Measurements from ENCODE around the gene STXBP5.

STXBP5 gene

GRCh38 chr6:147262946-147263345 is 58.7 kb downstream of the STXBP5 start:
- no peaks in the 10 kb centered on the region for H3F3A ChIP-seq (ENCODE audit: insufficient read depth, low read length)
- no peaks in the 10 kb centered on the region for H3K9me3 ChIP-seq (replicated peaks; ENCODE audit: insufficient read depth, low read length)
- H3K9ac ChIP-seq (ENCODE audit: low read length), result no peak overlapping the region
- no peaks in the 10 kb centered on the region for H4K20me1 ChIP-seq (ENCODE audit: insufficient read depth, low read length)
- no peaks in the 10 kb centered on the region for H3K9me2 ChIP-seq (replicated peaks; ENCODE audit: insufficient read depth, low read length)
- DNase-seq, result no peak
- H3K4me1 ChIP-seq (ENCODE audit: low read length), result no peaks in the 10 kb centered on the region
- no peaks in the 10 kb centered on the region for H3K27me3 ChIP-seq (replicated peaks; ENCODE audit: insufficient read depth, low read length)
- no peaks in the 10 kb centered on the region for H3K79me2 ChIP-seq (ENCODE audit: low read length)
- no peak overlapping the region for H2AFZ ChIP-seq (ENCODE audit: low read length)
- H3K27ac ChIP-seq (ENCODE audit: low read length), result no peak overlapping the region
- H3K4me2 ChIP-seq (ENCODE audit: low read depth, low read length), result no peak overlapping the region
- H3K4me3 ChIP-seq (ENCODE audit: low read length), result no peak overlapping the region
- no peaks in the 10 kb centered on the region for H3K36me3 ChIP-seq (replicated peaks; ENCODE audit: insufficient read depth, low read length)
- TF ChIP-seq EZH2 (optimal IDR thresholded peaks at IDR 0.05; ENCODE audit: low read depth, low read length), result no peak
- TF ChIP-seq CTCF (IDR thresholded peaks at IDR 0.05; ENCODE audit: low read length), result no peak
- TF ChIP-seq EZH2phosphoT487 (IDR thresholded peaks at IDR 0.05; ENCODE audit: low read length), result no peak

GRCh38 chr6:147266821-147267220 is 62.6 kb downstream of the STXBP5 start:
- no peak for TF ChIP-seq EZH2phosphoT487 (IDR thresholded peaks at IDR 0.05; ENCODE audit: low read length)
- TF ChIP-seq EZH2 (optimal IDR thresholded peaks at IDR 0.05; ENCODE audit: low read depth, low read length), result no peak
- TF ChIP-seq CTCF (IDR thresholded peaks at IDR 0.05; ENCODE audit: low read length), result no peak
- no peak overlapping the region for H3K9ac ChIP-seq (ENCODE audit: low read length)
- H2AFZ ChIP-seq (ENCODE audit: low read length), result no peak overlapping the region
- DNase-seq, result no peak
- H3F3A ChIP-seq (ENCODE audit: insufficient read depth, low read length), result no peaks in the 10 kb centered on the region
- H3K9me3 ChIP-seq (replicated peaks; ENCODE audit: insufficient read depth, low read length), result no peaks in the 10 kb centered on the region
- H3K4me2 ChIP-seq (ENCODE audit: low read depth, low read length), result no peak overlapping the region
- no peak overlapping the region for H3K4me3 ChIP-seq (ENCODE audit: low read length)
- no peaks in the 10 kb centered on the region for H3K27me3 ChIP-seq (replicated peaks; ENCODE audit: insufficient read depth, low read length)
- H3K9me2 ChIP-seq (replicated peaks; ENCODE audit: insufficient read depth, low read length), result no peaks in the 10 kb centered on the region
- H3K4me1 ChIP-seq (ENCODE audit: low read length), result no peaks in the 10 kb centered on the region
- no peaks in the 10 kb centered on the region for H3K79me2 ChIP-seq (ENCODE audit: low read length)
- no peaks in the 10 kb centered on the region for H3K36me3 ChIP-seq (replicated peaks; ENCODE audit: insufficient read depth, low read length)
- H4K20me1 ChIP-seq (ENCODE audit: insufficient read depth, low read length), result no peaks in the 10 kb centered on the region
- no peak overlapping the region for H3K27ac ChIP-seq (ENCODE audit: low read length)

GRCh38 chr6:147267658-147268057 is 63.4 kb downstream of the STXBP5 start:
- TF ChIP-seq CTCF (IDR thresholded peaks at IDR 0.05; ENCODE audit: low read length) (no peak), EZH2 (optimal IDR thresholded peaks at IDR 0.05; ENCODE audit: low read depth, low read length) (no peak), EZH2phosphoT487 (IDR thresholded peaks at IDR 0.05; ENCODE audit: low read length) (no peak)
- no peak overlapping the region for H3K9ac ChIP-seq (ENCODE audit: low read length)
- H3K27ac ChIP-seq (ENCODE audit: low read length), result no peak overlapping the region
- H3K27me3 ChIP-seq (replicated peaks; ENCODE audit: insufficient read depth, low read length), result no peaks in the 10 kb centered on the region
- no peaks in the 10 kb centered on the region for H3K4me1 ChIP-seq (ENCODE audit: low read length)
- no peaks in the 10 kb centered on the region for H3K9me2 ChIP-seq (replicated peaks; ENCODE audit: insufficient read depth, low read length)
- no peak overlapping the region for H3K4me3 ChIP-seq (ENCODE audit: low read length)
- H4K20me1 ChIP-seq (ENCODE audit: insufficient read depth, low read length), result no peaks in the 10 kb centered on the region
- no peaks in the 10 kb centered on the region for H3F3A ChIP-seq (ENCODE audit: insufficient read depth, low read length)
- H3K9me3 ChIP-seq (replicated peaks; ENCODE audit: insufficient read depth, low read length), result no peaks in the 10 kb centered on the region
- no peak for DNase-seq
- H3K4me2 ChIP-seq (ENCODE audit: low read depth, low read length), result no peak overlapping the region
- no peaks in the 10 kb centered on the region for H3K36me3 ChIP-seq (replicated peaks; ENCODE audit: insufficient read depth, low read length)
- no peaks in the 10 kb centered on the region for H3K79me2 ChIP-seq (ENCODE audit: low read length)
- H2AFZ ChIP-seq (ENCODE audit: low read length), result no peak overlapping the region

Data from MM.1S (cell line).